ENCODE data around the gene SLC25A25. TPM values are rescaled to one million over a fixed set of nuclear protein-coding genes. Genes with fewer than 3 reads are reported as not detected.

SLC25A25 gene
- total and polyA plus RNA-seq, 2 of the 8 experiments (the other 6 are each of a cell fraction or from before 2014, with no cell fraction given), result 6.5 to 18.5 TPM

DNA sequence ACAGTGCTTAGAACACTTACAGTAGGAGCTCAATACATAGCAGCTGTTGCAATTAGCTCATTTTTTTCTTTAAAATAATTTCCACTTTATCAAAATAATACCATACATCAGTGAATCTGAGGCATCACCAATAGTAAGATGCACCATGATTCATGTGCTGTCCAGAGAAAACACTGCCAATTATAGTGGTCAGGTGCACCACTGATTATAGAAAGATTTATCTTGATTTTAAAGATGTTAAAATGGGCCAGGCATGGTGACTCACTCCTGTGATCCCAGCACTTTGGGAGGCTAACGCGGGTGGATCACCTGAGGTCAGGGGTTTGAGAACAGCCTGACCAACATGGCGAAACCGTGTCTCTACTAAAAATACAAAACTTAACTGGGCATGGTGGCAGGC is 40.3 kb upstream of the SLC25A25 start:
- FAIRE-seq, result no peak
- CTCF ChIA-PET (ENCODE audit: partially characterized antibody), result interaction anchor here (1.0 to 38.5 kb wide), 6 partner anchors 8 to 90 kb away, joined by 3 to 825 read pairs (median 7); partner anchors contain the start of gene DPM2
- H3K79me2 ChIP-seq (ENCODE audit: control insufficient read depth in 1 of 2, insufficient read depth in 2 of 2, low read length in 2 of 2), result no peaks in the 10 kb centered on the region

More for the DNA sequence above, 40.3 kb upstream of the SLC25A25 start:
- Histone ChIP-seq H2BK15ac (ENCODE audit: low read length) (no peak overlapping the region), H3K14ac (ENCODE audit: insufficient read length) (no peak overlapping the region), H2BK12ac (ENCODE audit: low read depth, low read length) (no peak overlapping the region), H2AK5ac (ENCODE audit: low read depth, low read length) (no peak overlapping the region), H3K4ac (replicated peaks; ENCODE audit: insufficient read length, low read depth, low read length) (no peak overlapping the region), H3K9ac (replicated peaks in 1 of 4; ENCODE audit: extremely low read depth in 1 of 4, low read depth in 3 of 4, low read length in 3 of 4) (no peak overlapping the region), H3K23me2 (ENCODE audit: low read depth, low read length) (no peaks in the 10 kb centered on the region), H3K79me1 (ENCODE audit: low read depth, low read length) (no peaks in the 10 kb centered on the region), H3K23ac (ENCODE audit: insufficient read length) (no peak overlapping the region), H4K8ac (ENCODE audit: extremely low read depth, insufficient read depth, low read length) (no peak overlapping the region), H3K36me3 (ENCODE audit: control insufficient read depth in 2 of 4, insufficient read depth in 4 of 4, low read length in 3 of 4) (no peaks in the 10 kb centered on the region), H3K9me3 (ENCODE audit: insufficient read depth in 2 of 2, low read depth in 1 of 2, low read length in 1 of 2) (no peaks in the 10 kb centered on the region), H2BK20ac (ENCODE audit: low read length) (no peak overlapping the region), H4K91ac (replicated peaks; ENCODE audit: insufficient read length, low read length) (no peak overlapping the region), H4K5ac (ENCODE audit: insufficient read length, low read depth, low read length) (no peak overlapping the region), H4K20me1 (replicated peaks in 1 of 2; ENCODE audit: control insufficient read depth in 1 of 2, insufficient read depth in 2 of 2, low read length in 2 of 2) (no peaks in the 10 kb centered on the region), H3K27ac (ENCODE audit: low read depth, low read length) (no peak overlapping the region), H2BK120ac (replicated peaks; ENCODE audit: low read depth, low read length) (no peak overlapping the region), H3K4me2 (ENCODE audit: insufficient read depth in 1 of 2, low read depth in 2 of 2, low read length in 2 of 2) (no peak overlapping the region), H2AFZ (ENCODE audit: low read length) (no peak overlapping the region), H3K56ac (replicated peaks; ENCODE audit: insufficient read length, low read depth, low read length) (no peak overlapping the region), H2BK5ac (ENCODE audit: low read depth, low read length) (no peak overlapping the region), H3K4me3 (ENCODE audit: extremely low read depth in 1 of 4, insufficient read depth in 2 of 4, low read depth in 3 of 4, low read length in 4 of 4) (no peak overlapping the region), H3K4me1 (replicated peaks in 1 of 4; ENCODE audit: control insufficient read depth in 3 of 4, insufficient read depth in 4 of 4, low read length in 3 of 4) (no peaks in the 10 kb centered on the region), H3K27me3 (replicated peaks in 1 of 4; ENCODE audit: control insufficient read depth in 3 of 4, extremely low read depth in 1 of 4, insufficient read depth in 3 of 4, low read length in 3 of 4) (no peaks in the 10 kb centered on the region), H3K18ac (ENCODE audit: extremely low read depth, low read length) (no peak overlapping the region)
- no peak for DNase-seq (ENCODE audit: low read depth in 1 of 2, low spot score in 2 of 2)
- WGBS, 2 experiments (ENCODE audit: extremely low coverage in 1 of 2, insufficient coverage in 1 of 2, insufficient read length in 1 of 2, insufficient replicate concordance in 2 of 2, low coverage in 1 of 2, low lambda C conversion rate in 2 of 2, missing lambda C conversion rate in 1 of 2), result 86% methylated on average over 4 of the region's 4 CpGs; no CpG with 5 or more reads in 1 of the 2 experiments
- POLR2A ChIA-PET (ENCODE audit: partially characterized antibody), result no interaction called here
- no peak for TF ChIP-seq CHD1 (IDR thresholded peaks at IDR 0.05; ENCODE audit: low read depth, low read length)
